ENCODE results near the gene DLGAP4.
"Not testable (repeated sequence)": the region's sequence is repeated elsewhere in the genome, so short reads cannot be mapped to it uniquely, and the experiment has no call there.

The DLGAP4 gene

DNA sequence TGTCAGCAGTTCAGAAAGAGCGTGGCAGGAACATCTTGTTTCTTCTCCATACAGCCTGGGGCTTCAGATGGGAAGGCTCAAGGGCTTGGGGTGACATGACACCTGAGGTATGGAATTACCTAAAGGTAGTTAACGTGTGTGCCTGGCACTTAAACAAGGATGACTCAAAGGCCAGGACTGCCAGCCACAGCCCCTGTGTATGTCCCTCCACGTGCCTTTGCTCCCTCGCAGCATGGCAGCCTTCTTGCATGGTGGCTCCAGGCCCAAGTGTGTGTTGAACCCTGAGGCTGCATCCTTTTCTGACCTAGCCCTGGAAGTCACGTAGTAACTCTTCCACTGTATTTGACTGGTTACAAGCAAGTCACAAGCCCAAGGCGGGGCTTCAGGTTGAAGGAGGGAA is 201.6 kb downstream of the DLGAP4 start:
- DNase-seq = no peak

DNA sequence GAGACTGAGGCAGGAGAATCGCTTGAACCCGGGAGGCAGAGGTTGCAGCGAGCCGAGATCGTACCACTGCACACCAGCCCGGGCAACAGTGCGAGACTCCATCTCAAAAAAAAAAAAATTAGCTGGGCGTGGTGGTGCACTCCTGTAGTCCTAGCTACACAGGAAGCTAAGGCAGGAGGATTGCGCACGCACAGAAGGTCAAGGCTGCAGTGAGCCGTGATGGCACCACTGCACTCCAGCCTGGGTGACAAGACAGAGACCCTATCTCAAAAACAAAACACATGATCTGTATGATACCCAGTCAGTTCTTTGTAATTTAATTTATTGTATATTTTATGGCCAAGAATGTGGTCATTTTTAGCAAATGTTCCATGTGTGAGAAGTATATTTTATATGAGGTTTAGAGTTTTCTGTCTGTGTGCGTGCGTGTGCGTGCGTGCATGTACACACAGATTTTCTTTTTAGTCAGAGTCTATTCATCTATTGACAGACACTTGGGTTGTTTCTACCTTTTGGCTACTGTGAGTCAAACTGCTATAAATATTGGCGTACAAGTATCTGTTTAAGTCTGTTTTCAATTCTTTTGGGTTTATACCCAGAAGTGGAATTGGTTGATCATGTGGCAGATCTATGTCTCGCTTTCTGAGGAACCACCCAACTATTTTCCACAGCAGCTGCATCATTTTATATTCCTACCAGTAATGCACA is 213.0 kb downstream of the DLGAP4 start:
- peak; percentile 35 for DNase-seq

DNA sequence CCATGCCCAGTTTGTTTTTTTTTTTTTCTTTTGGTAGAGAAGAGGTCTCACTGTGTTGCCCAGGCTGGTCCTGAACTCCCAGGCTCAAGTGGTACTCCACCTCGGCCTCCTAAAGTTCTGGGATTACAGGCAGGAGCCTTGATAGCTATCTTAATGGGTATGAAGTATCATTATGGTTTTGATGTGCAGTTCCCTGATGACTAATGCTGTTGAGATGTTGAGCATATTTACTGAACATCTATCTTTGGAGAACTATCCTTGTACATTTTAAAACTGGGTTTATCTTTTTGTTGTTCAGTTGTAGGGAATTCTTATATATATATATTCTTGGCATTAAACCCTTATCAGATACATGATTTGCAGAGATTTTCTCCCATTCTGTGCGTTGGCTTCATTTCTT is 213.8 kb downstream of the DLGAP4 start:
- no peak for DNase-seq

DNA sequence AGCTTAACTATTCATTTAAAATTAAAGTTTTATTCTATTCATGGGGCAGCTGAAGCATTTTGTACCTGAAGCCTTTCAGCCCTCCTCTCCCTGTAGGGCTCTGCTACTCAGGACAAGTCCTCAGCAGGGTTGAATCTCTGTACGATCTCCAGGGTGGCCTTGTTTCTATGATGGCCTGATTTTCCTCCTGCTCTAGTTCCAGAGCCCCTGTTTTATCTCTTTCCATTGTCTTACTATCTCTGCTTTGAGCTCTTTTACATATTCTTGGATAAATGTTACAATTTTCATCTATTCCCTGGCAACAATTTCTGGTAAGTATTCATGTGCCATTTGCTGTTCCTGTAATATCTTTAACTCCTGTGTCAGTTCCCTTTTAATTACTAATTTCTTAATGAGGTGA is 215.4 kb downstream of the DLGAP4 start:
- no peak for DNase-seq

DNA sequence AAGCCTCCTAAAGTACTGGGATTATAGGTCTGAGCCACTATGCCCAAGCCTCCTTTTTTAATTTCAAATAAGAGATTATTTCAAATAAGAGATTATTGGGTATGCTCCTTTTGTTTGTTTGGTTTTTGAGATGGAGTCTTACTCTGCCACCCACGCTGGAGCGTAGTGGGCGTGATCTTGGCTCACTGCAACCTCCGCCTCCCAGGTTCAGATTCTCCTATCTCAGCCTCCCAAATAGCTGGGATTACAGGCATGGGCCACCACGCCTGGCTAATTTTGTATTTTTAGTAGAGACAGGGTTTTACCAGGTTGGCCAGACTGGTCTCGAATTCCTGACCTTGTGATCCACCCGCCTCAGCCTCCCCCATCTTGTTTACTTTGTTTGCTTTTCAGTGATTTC is 216.3 kb downstream of the DLGAP4 start:
- not testable (repeated sequence) for DNase-seq

DNA sequence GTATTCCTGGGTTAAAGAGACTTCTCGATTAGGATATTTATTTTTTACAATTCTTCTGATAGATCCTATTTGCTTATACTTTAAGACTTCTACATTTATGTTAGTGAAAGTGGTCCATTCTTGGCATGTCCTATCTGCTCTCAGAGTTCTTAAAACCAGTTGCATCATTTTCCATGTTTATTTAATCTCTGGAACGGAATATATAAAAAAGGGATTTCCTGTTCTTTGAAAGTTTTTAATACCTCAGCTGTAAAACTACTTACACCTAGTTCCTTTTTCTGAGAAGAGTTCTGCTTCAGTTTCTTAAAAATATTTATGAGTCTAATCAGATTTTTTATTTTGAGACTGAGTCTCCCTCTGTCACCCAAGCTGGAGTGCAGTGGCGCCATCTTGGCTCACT is 217.2 kb downstream of the DLGAP4 start:
- no peak for DNase-seq

DNA sequence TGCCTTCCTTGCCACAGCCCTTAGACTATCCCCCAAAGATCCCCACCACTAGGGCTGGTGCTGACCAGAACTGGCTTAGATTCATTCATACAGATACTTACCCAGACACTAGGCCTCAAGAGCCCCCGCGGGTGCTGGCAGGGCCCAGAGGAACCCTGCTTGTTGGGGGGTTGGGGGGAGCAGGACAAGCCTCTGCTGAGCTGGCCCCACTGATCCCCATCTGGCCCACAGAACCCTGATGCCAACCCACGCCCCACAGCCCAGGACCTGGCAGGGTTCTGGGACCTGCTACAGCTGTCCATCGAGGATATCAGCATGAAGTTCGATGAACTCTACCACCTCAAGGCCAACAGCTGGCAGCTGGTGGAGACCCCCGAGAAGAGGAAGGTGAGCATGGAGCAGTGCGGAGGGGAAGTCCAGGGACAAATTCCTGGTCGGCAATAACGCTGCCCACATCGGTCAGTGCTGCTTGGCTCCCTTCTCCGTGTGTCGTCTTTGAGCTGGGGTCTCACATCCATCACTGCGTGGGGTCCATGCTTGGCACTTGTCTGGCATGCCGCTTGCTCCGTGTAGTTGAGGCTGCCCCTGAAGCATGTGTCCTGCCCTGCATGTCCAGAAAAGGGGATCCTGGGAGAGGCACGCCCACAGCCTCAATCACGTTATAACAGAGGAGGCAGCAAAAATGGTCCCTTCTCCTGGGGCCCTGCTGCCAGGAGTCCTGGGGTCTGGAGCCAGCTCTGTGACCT is 219.7 kb downstream of the DLGAP4 start:
- DNase-seq = no peak

DNA sequence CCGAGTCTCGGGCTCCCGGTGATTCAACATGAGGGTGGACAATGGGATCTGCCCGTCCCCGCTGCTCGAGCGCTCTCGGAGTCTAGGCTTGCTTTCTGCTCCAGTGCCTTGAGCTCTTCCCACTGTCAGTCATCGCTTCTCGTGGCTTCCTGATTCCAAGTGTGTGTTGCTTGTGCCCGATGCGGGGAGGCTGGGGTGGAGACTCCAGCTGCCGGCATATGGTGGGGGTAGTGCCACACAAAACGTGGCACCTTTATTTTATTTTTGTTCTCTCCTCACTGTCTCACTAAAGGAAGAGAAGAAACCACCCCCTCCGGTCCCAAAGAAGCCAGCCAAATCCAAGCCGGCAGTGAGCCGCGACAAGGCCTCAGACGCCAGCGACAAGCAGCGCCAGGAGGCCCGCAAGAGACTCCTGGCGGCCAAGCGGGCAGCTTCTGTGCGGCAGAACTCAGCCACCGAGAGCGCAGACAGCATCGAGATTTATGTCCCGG is 220.4 kb downstream of the DLGAP4 start:
- no peak for DNase-seq

DNA sequence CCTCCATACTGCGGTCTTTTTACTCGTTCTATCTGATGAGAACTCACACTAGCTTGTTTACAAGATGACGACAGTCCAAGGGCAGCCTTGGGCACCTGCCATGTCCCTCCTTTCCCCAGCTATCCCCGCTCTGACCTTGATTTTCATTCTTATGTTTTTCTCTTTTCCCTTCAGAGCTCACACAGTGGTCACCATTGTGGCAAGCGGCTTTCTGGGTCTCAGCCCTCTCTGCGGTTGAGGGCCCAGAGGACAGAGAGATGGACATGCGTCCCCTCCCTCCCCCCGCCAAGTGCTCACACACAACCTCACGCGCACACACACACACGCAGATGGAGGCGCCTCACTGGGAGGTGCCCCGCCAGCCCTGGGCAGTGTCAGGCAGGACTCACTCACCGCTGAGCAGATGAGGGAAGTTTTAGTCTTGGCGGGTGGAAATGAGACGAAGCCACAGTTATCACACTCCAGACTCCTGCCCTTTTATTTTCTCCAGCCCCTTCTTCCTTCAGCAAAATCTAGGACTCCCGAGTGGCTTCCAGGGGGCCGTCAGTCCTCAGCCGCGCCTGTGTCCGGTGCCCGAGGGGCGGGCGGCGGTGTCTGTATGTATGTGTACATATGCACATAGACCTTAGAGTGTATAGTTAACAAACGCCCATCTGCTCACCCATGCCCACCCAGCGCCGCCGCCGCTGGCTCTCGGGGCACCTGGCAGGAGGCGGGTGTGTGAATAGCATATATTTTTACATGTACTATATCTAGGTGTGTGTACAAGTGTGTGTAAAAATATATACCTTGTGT is 221.4 kb downstream of the DLGAP4 start:
- no peak for DNase-seq

DNA sequence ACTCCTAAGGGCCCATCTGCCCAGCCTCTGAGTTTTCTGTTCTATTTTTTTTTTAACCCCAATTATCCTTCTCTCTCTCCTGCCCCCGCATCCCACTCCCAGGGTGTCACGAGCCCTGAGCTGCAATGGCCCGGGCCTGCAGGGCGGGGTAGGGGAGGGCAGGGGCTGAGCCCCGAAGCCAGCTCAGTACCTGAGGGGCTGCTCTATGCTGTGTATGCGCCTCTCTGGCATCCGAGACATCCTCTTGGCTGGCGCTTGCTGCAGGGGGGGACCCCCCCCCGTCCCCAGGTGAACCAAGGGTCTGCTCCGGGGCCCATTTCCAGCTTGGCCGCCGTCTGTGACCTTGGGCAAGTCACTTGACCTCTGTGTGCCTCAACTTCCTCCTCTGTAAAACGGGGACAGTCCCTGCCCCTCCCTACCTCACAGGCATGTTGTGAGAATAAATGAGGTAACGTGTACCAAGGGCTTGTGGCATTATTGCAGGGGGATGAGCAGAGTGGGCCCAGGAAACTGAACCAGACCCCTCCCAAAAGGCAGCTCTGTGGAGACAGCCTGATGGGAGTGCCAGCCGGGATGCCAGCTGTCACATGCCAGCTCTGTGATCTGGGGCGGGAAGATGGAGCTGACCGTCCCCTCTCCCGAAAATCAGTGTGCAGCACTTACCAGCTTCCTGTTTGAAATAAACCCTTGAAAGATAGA is 222.2 kb downstream of the DLGAP4 start:
- DNase-seq = no peak

DNA sequence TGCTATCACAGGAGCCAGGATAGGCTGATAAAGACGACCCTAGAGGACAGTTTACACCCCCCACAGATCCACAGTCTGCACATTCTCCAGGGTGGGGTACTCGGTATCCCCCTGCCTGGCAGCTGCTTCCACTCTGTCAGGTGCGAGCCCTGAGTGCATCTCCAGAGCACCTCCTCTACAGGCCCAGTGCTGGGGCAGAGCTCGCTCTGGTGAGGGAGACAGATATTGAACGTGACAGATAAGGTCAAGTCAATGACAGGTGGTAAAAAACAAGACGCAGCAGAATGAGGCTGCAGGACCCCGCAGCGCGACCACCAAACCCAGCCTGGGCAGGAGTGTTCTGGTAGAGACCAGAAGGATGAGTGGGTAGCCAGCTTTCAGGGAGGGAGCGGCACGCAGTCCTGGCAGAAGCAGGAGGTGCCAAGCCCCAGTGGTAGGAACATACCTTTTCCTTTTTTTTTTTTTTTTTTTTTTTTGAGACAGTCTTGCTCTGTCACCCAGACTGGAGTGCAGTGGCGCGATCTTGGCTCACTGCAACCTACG is 222.8 kb downstream of the DLGAP4 start:
- DNase-seq = no peak

DNA sequence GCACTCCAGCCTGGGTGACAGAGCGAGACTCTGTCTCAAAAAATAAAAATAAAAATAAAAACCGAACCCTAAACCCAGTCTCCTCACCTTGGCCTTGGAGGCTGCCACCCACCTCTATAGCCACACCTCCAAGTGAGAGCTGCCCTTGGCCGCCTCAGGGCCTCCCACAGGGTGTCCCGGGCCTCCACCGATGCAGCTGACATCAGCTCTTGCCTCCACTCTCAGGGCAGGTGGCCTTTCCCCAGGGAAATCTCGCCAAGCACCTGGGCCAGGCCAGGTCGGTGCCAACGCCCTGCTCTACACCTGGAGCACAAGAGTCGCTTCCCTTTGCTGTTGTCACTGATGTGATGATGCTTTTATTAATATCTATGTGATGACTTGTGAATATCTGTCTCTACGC is 226.2 kb downstream of the DLGAP4 start:
- no peak for DNase-seq

DNA sequence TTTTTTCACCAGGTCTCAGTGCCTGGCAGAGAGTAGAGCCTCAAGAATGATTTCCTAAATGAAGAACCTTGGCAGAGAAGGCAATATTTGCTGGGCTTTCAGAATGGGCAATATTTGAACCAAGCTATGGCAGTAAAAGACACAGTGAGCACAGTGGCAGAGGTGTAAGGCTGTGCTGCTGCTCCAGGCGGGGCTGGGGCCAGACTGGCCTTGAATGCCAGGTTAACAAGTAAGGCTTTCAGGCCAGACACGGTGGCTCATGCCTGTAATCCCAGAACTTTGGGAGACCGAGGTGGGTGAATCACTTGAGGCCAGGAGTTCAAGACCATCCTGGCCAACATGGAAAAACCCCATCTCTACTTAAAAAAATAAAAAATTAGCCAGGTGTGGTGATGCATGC is 226.7 kb downstream of the DLGAP4 start:
- no peak for DNase-seq

DNA sequence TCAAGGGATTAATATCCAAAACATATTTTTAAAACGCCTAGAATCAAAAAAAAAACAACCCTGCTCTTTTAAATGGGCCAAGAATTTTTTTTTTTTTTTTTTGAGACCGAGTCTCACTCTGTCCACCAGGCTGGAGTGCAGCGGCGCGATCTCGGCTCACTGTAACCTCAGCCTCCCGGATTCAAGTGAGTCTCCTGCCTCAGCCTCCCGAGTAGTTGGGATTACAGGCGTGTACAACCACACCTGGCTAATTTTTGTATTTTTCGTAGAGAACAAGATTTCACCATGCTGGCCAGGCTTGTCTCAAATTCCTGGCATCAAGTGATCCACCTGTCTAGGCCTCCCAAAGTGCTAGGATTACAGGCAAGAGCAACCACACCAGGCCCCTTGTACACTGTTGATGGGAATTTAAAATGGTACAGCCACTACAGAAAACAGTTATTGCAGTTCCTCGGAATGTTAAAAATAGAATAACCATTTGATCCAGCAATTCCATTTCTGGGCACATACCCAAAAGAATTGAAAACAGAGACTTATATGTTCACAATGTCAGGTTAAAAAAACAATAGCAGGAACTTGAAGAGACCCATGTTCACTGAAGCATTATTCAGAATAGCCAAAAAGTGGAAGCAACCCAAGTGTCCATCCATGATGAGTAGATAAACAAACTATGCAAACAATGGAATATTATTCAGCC is 232.0 kb downstream of the DLGAP4 start:
- DNase-seq = no peak

DNA sequence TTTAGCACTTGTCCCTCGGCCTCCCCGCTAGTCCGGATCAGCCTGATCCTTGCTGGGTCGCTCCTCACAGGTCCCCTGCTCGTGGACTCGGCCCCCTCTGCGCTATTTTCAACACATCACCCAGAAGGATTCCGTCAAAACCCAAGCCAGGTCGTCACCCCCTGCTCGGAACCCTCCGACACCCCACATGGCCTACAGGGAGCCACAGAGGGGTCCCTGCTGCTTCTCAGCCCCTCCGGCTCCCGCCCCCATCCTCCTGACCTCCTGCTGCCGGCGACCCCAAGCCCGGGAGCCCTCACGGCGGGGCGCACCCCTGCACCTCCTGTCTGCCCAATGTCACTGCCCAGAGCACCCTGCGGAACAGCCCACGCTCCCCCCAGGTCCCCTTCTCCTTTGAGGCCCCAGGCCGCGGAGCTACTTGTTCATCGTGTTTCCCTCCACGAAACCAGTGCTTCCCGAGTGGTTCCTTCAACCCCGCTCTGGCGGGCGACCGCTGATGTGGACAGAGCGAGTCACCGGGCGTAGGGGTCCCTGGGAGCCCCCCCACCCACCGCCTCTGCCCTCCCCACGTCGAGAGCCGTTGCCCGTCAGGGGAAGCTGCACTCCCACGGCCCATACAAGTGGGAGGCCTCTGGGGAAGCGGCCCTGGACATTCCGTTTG is 234.5 kb downstream of the DLGAP4 start:
- no peak for DNase-seq

DNA sequence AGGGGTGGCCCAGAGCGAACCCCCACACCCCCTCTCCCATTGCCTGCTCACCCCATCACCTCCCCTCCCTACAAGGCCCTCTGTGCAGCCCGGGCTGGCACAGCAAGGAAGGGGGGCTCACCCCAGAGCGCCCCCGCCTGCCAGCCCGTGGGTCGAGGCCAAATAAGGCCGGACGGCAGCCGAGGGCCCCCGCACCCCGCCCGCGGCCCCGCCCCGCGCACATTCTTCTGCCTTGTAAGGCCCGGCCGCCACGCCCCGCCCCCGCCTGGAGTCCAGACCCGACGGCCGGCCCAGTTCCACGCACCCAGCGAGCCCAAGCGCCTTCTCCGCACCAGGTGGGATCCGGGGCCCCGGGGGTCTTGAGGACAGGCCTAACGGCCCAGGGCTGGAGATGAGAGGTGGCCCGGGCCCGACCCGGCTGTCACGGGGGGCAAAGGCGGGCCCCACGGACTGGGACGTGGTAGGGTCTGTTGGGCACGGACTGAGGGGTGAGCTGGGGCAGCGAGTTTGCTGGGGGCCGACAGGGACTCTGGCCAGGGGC is 235.2 kb downstream of the DLGAP4 start, which contains the start of gene MYL9:
TSS of gene MYL9 (plus strand) at position 293 of the 541 bp plus-strand sequence. CDS start 3,366 bp downstream, outside the sequence.
- no peak for DNase-seq

DNA sequence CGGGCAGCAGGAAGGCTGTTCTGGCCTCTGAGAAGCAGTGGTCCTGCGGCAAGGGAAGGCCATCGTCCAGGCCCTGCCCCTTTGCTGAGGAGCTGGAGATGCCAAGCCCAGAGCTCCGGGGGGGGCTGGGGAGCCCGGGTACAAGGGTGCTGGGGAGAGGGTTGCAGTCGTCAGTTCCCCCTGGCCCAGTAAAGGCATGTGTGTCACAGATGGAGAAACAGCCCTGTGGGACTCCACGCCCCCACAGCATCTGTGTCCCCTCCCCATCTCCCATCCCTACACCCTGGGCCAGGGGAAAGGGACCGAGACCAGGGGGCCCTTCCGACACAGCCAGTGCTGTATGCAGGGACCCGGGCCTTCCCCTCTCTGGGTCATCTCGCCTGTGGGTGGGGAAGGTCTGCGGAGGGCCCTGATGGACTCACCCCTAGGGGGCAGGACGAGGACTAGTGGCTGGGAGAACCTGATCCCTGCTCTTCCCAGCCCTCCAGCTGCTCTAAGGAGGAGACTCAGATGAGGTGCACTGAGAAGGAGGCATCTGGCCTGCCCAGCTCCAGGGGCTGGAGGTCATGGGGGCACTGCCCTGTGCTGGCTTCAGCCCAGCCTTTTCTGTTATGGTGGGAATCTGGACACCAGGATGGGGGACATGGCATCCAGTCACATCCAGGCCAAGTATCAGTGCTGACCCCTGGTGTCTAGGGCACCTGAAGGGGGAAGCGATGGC is 235.8 kb downstream of the DLGAP4 start:
- no peak for DNase-seq

DNA sequence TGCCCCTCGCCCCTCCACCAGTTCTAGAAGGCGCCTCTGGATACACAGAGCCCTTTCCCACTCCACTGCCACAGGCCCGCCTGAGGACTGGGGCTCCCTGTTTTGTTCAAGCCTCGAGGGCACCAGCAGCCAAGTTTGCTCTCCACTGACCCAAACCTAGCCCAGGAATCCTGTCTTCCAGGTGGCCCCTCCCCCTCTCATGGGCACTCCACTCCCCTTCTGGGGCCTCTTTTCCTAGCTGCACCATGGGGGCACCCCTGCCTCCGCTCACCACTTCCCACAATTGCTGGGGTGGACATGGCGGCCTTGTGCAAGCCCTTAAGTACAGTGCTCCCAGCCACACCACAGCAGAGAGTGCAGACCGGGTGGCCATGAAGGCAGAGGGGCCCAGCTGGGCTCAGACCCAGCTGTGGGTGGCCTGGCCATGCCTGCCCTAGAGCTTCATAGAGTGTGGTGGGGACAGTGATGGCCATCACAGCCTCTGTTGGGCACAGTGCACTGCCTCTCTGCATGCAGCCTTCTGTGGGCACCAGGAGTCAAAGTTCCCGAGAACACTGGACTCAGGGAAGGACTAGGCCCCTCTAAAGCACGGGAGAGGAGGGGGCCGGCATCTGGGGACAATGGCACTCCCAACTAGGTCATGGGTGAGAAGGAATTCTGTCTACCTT is 236.5 kb downstream of the DLGAP4 start:
- DNase-seq = no peak

Measured in stimulated activated CD4-positive, alpha-beta T cell treated with anti-CD3 and anti-CD28 coated beads, Interleukin-1b, Interleukin-23, amount 100 ng/mL, for 48 hours (primary cell).